Mucosa of rectum (tissue), 2 donors: ENCODE measurements around the gene TMEM222.
A peak's percentile ranks its signal among the peaks of the same experiment; 100 is the strongest.

ENCODE experiments used
- H3K27ac ChIP-seq, 2 donors: one replicate each; pipeline ENCODE4 v1.7.0; 2013; ENCODE audit warnings: inconsistent platforms in 2 of 2, low read depth in 2 of 2, low read length in 2 of 2
- H3K27me3 ChIP-seq, 2 donors: one replicate each; pipeline ENCODE4 v1.7.0; 2013; ENCODE audit warnings: low read length in 2 of 2; ENCODE audit not compliant: control insufficient read depth in 2 of 2, insufficient read depth in 2 of 2
- H3K36me3 ChIP-seq, 2 donors: one replicate each; pipeline ENCODE4 v1.7.0; 2013; ENCODE audit warnings: low read length in 2 of 2; ENCODE audit not compliant: control insufficient read depth in 2 of 2, insufficient read depth in 2 of 2
- H3K4me1 ChIP-seq, 2 donors: one replicate each; pipeline ENCODE4 v1.7.0; 2013; ENCODE audit warnings: low read length in 2 of 2, mild to moderate bottlenecking in 1 of 2; ENCODE audit not compliant: control insufficient read depth in 2 of 2, insufficient read depth in 2 of 2
- H3K4me3 ChIP-seq, 2 donors: one replicate each; pipeline ENCODE4 v1.7.0; 2013; ENCODE audit warnings: low read length in 2 of 2
- H3K9ac ChIP-seq, 2 donors: one replicate each; pipeline ENCODE4 v1.7.0; 2013; ENCODE audit warnings: low read length in 2 of 2, low read depth in 1 of 2, mild to moderate bottlenecking in 1 of 2
- H3K9me3 ChIP-seq, 2 donors: one replicate each; pipeline ENCODE4 v1.7.0; 2013; ENCODE audit warnings: low read length in 2 of 2; ENCODE audit not compliant: control insufficient read depth in 2 of 2
- donor health status: healthy.
- donor health status: Normal muscosa, but diverticular disease.

Gene TMEM222

DNA sequence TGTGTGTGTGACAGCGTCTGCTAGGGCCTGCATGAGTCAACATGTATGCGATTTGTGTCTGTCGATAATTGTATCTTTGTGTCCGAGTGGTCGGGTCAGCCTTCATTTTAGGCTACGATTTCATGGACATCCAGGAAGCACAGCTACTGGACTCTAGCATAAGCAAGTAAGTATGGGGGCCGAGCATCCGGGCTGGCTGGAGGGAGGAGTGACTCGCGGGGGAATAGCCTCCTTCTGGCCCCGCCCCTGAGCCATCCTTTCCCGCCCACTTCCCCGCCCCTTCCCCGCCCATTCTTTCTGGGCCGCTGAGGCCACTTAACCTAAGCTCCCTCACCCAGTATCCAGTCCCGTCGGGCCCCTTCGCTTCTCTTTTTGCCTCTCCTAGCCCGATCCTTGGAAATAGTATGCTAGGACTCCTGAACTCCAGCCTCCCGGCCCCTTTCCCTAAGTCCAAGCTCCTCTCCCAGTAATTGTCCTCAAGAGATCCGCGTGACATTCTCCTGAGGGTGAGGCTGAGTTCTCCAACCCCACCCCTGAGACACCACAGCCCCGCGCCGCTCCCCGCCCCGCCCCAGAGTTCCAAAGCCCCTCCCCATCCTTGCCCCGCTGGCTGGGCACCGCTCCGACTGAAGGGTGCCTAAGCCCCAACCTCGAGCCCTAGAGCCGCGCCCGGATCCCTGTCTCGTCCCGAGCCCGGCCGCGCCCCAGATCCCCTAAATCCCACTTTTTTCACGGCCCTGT lies 43.6 kb downstream of the TMEM222 start:
- Histone ChIP-seq H3K9me3 (no peaks in the 10 kb centered on the region), H3K27ac (peak overlapping the region; percentile 87 to 95), H3K27me3 (no peaks in the 10 kb centered on the region), H3K9ac (peak overlapping the region; percentile 65 to 69), H3K4me3 (peak overlapping the region; percentile 73 to 81), H3K4me1 (peaks cover 17 to 19% of the 10 kb centered on the region in 2 donors), H3K36me3 (peaks cover 5 to 8% of the 10 kb centered on the region in 2 donors)

DNA sequence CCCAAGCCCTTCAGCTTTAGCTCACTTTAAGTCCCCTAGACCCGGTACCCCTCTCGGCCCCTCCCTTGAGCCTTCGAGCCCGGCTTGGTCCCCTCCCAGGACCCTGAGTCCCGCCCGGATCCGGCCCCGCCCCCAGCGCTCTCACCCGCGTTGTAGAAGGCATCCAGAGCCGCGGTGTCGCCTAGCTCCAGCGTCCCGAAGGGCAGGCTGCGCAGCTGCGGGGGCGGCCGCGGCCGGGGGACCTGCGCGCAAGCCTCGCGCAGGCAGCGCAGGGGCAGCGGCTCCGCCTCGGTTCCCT lies 44.1 kb downstream of the TMEM222 start:
- no peaks in the 10 kb centered on the region for H3K27me3 ChIP-seq
- H3K36me3 ChIP-seq, result peaks cover 5 to 8% of the 10 kb centered on the region in 2 donors
- peak overlapping the region; percentile 65 to 69 for H3K9ac ChIP-seq
- peak overlapping the region; percentile 73 to 81 for H3K4me3 ChIP-seq
- H3K27ac ChIP-seq, result peak overlapping the region; percentile 87 to 95
- peaks cover 17% of the 10 kb centered on the region in 2 donors for H3K4me1 ChIP-seq
- no peaks in the 10 kb centered on the region for H3K9me3 ChIP-seq

DNA sequence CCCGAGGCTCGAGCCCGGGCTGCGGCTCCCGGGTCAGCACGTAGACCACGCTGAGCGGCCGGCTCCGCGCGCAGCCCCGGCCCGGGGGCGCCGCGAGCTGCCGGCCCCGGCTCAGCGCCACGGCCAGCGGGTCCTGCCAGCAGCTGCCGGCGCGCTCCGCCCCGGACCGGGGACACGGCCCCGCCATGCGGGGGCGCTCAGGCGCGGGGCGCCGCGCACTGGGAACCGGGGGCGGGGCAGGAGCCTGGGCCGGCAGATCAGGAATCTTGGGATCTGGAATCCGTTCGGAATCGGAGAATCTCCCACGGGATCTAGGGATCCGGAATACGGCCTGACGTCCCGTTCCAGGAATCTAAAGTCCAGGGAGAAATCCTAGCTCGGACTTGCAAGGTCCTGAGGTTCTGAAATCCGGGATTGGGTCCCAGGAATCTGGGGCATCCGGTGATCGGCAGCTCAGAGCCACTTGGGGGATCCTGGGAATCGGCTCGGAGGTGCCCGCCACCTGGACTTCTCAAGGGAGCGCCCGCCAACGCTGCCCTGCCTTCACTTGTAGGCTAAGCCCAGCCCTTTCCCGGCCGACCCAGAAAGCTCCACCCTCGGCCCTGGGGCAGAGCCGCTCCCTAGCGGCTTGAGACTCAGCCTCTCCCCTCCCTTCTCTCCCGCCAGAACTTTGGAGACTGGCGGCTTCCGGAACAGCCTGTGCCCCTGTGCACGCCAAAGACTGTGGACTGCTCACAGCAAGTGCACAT lies 44.6 kb downstream of the TMEM222 start, which contains the start of gene MAP3K6:
Gene MAP3K6, minus strand, starts transcription at position 551 of the 749 bp plus-strand sequence. Its CDS starts 364 bp downstream, at position 187.
- Histone ChIP-seq H3K4me3 (peak within 1 kb of the TSS; percentile 73 to 81), H3K9me3 (no peaks in the 10 kb centered on the region), H3K27ac (peak within 1 kb of the TSS; percentile 87 to 95), H3K36me3 (peaks cover 5 to 8% of the 10 kb centered on the region in 2 donors), H3K9ac (peak within 1 kb of the TSS; percentile 69 to 94), H3K4me1 (peaks cover 17% of the 10 kb centered on the region in 2 donors), H3K27me3 (no peaks in the 10 kb centered on the region)

DNA sequence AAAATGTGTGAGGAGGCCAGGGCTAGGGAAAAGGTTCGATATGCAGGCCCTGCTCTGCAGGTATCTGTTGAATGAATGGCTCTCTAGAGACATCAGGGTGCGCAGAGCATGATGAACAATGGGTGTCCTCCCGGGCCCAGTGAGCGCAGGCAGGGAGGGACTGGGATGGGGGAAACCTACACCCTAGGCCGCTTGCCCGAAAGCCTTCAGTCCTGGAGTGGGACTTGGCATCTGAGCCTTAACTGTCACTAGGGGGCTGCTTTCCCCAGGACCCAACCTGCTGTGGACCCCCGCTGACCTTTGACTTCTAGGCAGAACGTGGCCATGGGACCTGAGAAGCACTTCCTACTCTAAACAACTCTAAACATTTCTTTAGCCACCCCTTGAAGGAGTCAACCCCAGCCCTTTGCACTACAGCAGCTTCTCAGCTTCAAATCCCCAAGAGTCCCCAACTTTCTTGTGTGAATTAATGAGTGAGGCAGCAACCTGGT lies 45.2 kb downstream of the TMEM222 start:
- Histone ChIP-seq H3K4me1 (peaks cover 17% of the 10 kb centered on the region in 2 donors), H3K9me3 (no peaks in the 10 kb centered on the region), H3K9ac (peak overlapping the region; percentile 69 to 94), H3K36me3 (peaks cover 5 to 8% of the 10 kb centered on the region in 2 donors), H3K27me3 (no peaks in the 10 kb centered on the region), H3K4me3 (peak overlapping the region; percentile 55 to 81), H3K27ac (peak overlapping the region; percentile 87 to 95)

DNA sequence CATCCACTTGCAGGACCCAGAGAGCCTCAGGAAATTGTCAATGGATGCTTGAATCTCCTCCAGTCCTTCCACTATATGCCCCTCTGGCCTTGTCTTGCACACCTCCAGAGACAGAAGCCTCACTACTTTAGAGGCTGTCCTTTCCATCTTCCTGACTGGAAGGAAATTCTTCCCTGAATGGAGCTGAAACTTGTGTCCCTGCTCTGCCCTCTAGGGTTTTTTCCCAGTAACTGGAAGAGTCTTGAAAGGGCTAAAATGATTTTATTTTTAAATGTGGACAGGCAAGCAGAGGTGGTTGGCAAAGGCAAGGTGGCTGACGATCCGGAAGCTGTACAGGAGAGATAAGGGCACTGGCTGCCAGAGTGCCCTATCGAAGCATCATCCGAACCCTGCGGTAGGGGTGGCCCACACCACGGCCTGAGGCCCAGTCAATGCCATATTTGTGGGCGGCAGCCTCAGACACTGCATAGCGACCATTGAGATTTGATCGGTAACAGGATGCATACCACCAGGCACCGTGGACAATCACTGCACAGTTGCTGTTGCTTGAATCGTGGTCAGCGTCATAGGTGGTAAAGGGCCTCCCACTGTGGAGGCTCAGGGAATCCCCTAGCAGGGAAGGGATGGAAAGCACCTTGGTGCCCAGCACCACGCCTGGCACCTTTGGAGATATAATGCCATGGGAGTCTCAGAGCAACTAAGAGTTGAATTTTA lies 47.1 kb downstream of the TMEM222 start:
- Histone ChIP-seq H3K27ac (no peak overlapping the region), H3K9ac (no peak overlapping the region), H3K27me3 (no peaks in the 10 kb centered on the region), H3K4me3 (no peak overlapping the region), H3K9me3 (no peaks in the 10 kb centered on the region), H3K36me3 (no peaks in the 10 kb centered on the region), H3K4me1 (peaks cover 17% of the 10 kb centered on the region in 2 donors)

DNA sequence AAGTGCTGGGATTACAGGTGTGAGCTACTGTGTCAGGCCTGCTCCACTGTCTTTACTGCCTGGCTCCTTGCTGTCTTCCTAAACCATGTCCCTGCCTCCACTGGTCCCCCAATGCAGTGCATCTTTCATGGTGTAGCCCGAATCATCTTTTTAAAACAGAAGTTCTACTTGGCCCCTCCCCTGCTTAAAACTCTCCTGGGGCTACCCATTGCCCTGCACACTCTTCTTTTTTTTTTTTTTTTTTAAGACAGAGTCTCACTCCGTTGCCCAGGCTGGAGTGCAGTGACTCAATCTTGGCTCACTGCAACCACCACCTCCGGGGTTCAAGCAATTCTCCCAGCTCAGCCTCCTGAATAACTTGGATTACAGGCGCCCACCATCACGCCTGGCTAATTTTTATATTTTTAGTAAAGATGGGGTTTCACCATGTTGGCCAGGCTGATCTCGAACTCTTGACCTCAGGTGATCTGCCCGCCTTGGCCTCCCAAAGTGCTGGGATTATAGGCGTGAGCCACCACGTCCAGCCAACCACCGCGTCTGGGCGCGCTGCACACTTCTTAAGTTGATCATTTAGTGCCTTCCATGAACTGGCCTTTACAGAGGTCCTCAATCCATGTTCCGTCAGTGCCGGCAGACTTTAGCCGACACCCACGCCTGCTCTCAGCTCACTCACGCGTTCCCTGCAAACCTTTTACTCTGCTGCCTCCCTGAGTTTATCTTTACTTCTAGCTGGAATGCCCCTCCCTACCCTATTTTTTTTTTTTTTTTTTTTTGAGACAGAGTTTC lies 50.3 kb downstream of the TMEM222 start:
- Histone ChIP-seq H3K9me3 (no peaks in the 10 kb centered on the region), H3K4me3 (no peak overlapping the region), H3K27ac (no peak overlapping the region), H3K9ac (no peak overlapping the region), H3K27me3 (no peaks in the 10 kb centered on the region), H3K4me1 (peaks cover 4 to 5% of the 10 kb centered on the region in 2 donors), H3K36me3 (no peaks in the 10 kb centered on the region)

DNA sequence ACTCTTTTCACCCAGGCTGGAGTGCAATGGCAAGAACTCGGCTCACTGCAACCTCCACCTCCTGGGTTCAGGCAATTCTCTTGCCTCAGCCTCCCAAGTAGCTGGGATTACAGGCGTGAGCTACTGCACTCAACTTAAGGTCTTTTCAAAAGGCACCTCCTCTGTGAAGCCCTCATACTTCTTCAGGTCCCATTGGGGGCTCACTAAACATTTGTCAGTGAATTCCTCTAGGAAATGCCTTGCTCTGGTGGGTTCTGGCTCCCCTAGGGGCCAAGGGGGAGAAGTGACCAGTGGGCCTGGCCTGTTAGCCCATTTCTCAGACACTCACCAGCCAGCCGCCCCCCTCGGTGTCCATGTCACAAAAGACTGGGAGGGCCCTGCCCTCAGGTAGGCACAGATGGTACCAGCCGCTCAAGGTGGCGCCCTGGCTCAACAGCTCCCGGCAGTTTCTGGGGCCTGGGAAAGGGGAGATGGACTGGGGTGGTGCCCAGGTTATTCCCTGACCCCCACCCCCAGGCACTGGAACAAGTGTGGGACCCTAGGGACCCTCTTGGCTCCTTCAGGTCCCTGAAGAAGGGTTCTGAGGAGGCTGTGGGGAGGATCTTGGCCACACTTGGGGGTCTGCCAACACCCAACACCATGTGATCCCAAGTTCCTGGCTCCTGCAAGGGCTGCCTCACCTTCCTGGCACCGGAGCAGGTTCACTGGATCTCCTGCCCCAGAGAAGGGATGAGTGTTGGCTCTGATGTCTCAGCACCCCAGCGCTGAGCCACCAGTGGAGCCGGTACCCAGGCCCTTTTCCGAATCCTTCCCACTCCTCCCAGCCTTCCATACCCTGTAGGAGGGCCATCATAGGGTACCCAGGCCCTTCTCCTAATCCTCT lies 51.1 kb downstream of the TMEM222 start:
- Histone ChIP-seq H3K27me3 (no peaks in the 10 kb centered on the region), H3K9ac (no peak overlapping the region), H3K36me3 (no peaks in the 10 kb centered on the region), H3K4me1 (peaks cover 0 to 3% of the 10 kb centered on the region in 2 donors), H3K27ac (no peak overlapping the region), H3K9me3 (no peaks in the 10 kb centered on the region), H3K4me3 (no peak overlapping the region)

DNA sequence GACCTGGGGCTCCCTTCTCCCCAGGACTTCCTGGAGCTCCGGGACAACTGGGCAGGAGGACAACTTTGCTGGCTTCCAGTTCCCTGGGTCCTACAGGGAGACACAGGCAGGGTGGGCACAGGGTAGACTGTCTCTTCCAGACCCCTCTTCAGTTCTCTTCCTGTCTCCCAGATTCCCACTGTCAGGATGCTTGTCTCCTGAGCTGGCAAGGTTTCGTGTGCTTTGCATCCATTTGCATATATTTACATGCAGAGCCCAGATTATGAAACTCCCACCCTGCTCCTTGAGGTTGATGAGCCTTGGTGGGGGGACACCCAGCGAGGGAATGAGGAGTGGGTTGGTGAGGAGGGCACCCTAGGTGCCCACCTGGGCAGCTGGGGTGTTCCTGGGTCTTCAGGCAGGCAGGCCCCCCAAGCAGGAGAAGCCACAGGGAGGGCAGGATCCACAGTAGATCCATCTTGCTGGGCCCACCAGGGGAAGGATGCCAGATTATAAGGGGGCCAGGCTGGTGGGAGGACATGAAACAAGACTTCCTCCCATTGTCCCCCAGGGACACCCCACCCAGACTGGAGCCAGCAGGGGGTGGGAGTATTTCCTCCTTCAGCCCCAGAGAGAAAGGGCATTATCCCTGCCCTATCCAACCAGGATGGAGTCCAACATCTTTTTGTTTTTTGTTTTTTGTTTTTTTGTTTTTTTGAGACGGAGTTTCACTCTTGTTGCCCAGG lies 52.6 kb downstream of the TMEM222 start, which contains the start of gene FCN3:
Gene FCN3, minus strand, starts transcription at position 463 of the 725 bp plus-strand sequence. Its CDS starts 6 bp downstream, at position 457.
- Histone ChIP-seq H3K4me3 (no peak within 1 kb of the TSS), H3K36me3 (no peaks in the 10 kb centered on the region), H3K9ac (no peak within 1 kb of the TSS), H3K27ac (no peak within 1 kb of the TSS), H3K4me1 (no peaks in the 10 kb centered on the region), H3K9me3 (no peaks in the 10 kb centered on the region), H3K27me3 (no peaks in the 10 kb centered on the region)
